GM19043 (cell line): ENCODE results near the gene SUSD3.
"Not testable (repeated sequence)": the region's sequence is repeated elsewhere in the genome, so short reads cannot be mapped to it uniquely, and the experiment has no call there.

ENCODE experiments used
- ATAC-seq: cut with Tn5 transposase; IDR thresholded peaks from one replicate; pipeline ENCODE4 v1.9.1; 2021; ENCODE audit warnings: low read depth; ENCODE audit not compliant: unreplicated experiment

Gene SUSD3

DNA sequence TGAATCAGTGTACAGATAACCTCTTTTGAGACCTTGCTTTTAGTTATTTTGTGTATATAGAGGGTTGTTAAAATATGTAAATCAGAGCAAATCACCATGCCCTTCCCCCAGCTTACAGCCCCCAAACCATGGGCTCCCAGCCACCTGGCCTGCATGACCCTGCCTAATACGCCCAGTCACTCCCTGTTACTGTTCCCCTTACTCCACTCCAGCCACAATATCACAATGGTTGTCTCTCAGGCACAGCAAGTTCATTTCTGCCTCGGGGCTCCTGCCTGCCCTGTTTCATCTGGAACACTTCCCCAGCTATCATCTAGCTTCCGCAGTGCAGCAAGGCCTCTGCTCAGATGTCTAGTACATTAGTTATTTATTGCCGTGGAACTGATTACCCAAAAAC, 32.6 kb downstream of the SUSD3 start:
- no peak for ATAC-seq

- ATAC-seq = no peak
These were observed 33.1 kb downstream of the SUSD3 start for GRCh38 chr9:93091453-93092081.

DNA sequence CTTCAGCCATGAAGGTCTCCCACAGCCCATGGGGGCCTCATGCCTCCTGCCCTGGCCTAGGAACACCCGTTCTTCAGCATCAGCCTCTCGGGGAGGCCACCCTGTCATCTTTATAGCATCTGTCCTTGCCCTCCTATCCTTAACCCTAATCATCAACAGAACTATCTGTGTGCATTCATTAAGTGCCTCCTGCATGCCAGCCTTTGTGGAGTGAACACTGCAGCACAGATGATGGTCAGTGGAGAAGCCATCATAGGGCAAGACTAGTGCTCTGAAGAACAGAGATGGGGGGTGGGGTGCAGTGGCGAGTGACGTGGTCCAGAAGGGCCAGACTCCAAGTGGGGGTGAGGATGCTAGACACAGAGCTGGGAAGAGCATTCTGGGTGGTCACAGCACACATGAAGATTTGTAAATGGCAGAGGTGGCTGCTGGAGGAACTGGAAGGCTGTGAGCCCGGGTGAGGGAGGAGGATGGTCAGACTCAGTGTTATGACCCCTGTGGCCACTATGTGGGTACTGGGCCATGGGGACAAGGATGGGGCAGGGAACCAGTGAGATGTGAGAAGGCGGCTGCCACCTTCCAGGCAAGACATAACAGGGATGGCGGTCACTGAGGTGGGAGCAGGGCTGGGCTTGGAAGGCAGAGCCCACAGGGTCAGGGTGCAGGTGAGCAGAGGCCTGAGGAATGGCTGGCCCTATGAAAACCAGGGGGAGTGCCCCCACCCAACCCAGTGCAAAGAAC, 33.9 kb downstream of the SUSD3 start:
- no peak for ATAC-seq

GRCh38 chr9:93093127-93093876, 34.8 kb downstream of the SUSD3 start:
- ATAC-seq = no peak

DNA sequence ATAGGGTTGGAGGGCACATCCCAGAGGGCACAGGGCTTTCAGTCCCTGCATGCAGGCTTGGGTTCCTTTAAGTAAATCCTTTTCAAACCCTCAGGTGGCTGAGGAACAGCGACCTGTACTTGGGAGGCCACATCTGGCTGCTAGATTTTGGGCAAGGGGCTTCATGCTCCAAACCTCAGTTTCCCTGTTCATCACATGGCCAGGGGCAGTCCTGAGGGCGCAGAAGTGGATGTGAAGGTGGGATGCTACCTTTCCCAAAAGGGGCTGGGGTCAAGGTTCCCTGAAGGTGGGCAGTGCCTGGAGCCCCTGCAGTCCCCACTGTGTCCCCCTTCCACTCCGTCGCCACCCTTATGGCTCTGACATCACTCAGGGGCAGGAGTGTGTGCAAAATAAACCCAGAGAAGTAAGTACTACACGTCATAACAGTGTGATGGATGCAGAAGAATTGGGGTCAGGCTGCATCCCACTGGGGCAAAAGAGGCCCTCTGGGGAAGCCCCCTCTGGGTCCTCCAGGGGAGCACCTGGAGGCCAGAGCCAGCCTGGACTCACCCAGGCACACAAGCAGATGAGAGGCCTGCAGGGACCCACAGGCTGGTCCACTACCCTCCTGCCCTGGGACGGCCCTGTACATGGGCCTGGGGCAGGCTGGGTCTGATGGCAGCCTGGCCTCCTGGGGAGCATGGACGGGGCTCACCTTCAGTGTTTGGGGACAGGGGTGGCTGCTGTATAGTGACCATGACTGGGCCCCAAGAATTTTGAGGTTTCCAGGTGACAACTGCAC, 35.6 kb downstream of the SUSD3 start:
- ATAC-seq = no peak

DNA sequence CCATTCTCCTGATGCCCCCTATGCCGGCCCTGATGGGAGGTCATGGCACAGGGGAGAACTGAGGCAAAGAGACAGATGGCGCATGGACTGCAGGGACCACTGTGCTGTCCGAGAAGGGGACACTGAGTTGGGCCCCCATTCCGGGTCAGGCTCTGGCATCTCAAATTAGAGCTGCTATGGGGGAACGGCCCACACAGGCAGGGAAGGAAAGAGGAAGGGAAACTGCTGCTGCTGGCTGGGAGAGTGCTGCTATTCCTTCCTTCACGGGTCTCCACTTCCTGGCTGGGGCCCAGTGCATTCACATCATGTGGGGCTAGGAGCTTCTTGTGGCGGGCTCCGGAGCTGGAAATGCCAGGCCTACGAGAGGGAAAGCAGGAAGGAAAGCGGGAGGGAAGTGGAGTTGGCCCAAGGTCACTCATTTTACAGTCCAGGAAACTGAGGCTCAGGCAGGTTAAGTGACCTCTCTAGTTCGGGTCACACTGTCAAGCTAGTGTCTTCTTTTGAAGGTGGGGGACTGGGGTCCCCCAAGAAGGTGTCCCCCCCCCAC, 36.2 kb downstream of the SUSD3 start:
- ATAC-seq = no peak

- peak; percentile 58 for ATAC-seq
These were observed 37.0 kb downstream of the SUSD3 start for GRCh38 chr9:93095205-93096130.

GRCh38 chr9:93096131-93096802, 37.8 kb downstream of the SUSD3 start, which contains the start of gene CARD19:
Gene CARD19 (plus strand): TSS chr9:93096217. CDS start chr9:93096346, 129 bp downstream.
- ATAC-seq = no peak

GRCh38 chr9:93096811-93097382, 38.4 kb downstream of the SUSD3 start:
- no peak for ATAC-seq

DNA sequence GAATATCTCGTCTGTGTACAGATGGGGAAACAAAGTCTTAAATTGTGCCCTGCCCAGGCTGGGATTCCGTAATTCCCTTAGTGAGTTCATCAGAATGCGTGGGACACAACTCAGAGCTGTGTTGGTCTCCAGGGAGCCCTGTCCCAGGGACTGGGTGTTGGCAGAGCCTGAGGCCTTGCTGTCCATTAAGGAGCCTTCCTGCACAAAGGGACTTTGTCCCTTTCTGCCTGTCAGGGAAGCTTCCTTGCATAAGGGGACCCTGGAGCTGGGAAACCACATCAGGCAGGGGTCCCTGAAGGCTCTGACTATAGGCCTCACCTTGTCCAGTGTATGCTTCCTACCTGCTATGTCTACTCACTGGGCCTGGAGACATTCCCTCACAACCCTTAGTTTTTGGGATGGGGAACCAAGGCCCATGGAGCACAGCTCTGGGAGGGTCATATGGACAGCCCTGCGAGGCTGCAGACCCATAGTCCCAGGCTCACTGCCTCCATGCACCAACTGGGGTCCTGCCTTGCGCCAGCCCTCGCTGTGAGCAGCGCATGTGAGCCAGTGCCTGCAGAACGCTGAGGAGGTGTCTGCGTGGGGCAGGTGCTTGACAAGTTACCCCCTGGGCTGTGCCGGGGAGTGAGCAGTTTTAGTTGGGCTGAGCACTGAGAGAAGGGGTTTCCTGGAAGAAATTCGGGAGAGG, 39.2 kb downstream of the SUSD3 start:
- no peak for ATAC-seq

GRCh38 chr9:93098236-93098946, 39.9 kb downstream of the SUSD3 start:
- ATAC-seq = no peak

- no peak for ATAC-seq
These were observed 41.2 kb downstream of the SUSD3 start for GRCh38 chr9:93099551-93100275.

- no peak for ATAC-seq
These were observed 41.8 kb downstream of the SUSD3 start for GRCh38 chr9:93100276-93100636.

DNA sequence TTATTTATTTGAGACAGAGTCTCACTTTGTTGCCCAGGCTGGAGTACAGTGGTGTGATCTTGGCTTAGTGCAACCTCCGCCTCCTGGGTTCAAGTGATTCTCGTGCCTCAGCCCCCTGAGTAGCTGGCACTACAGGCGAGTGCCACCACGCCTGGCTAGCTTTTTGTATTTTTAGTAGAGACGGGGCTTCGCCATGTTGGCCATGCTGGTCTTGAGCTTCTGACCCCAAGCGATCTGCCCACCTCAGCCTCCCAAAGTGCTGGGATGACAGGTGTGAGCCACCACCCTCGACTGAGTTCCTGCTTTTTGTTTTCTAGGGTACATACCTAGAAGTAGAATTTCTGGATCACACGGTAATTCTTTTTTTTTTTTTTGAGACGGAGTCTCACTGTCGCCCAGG, 42.6 kb downstream of the SUSD3 start:
- not testable (repeated sequence) for ATAC-seq

GRCh38 chr9:93105620-93106019, 47.1 kb downstream of the SUSD3 start:
- no peak for ATAC-seq

- ATAC-seq = no peak
These were observed 48.8 kb downstream of the SUSD3 start for GRCh38 chr9:93107151-93107824.
